Lower leg skin (tissue), 3 donors: ENCODE results near the gene WDR87.

Source experiments
- POLR2A ChIP-seq, 2 donors: fragments of 450-650 bp; IDR thresholded peaks; one replicate each; pipeline ENCODE4 v1.6.1; 2016 to 2017; ENCODE audit warnings: antibody characterized with exemption in 2 of 2, mild to moderate bottlenecking in 1 of 2, moderate library complexity in 1 of 2
- TF ChIP-seq, protein P1 (sequence below), 3 donors: fragments of 450-650 bp; IDR thresholded peaks; one replicate each; pipeline ENCODE4 v1.5.1; 2016; ENCODE audit warnings: antibody characterized with exemption in 3 of 3, mild to moderate bottlenecking in 3 of 3, moderate library complexity in 2 of 3

DNA sequence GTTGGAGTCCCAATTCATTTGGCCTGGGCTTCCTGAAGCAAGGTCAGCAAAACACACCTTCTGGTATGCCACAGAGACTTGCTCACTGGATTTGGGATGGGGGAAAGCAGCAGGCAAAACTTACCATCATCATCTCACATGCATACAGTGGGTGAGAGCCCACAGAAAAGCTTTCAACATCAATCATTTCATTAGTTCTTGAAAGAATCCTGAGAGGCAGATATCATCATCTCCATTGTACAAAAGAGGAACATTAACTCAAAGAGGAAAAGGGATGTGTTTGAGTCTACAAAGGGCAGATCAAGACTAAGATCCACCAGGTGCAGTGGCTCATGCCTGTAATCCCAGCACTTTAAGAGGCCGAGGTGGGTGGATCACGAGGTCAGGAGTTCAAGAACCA, 6.4 kb downstream of the WDR87 start:
- TF ChIP-seq, protein P1, sequence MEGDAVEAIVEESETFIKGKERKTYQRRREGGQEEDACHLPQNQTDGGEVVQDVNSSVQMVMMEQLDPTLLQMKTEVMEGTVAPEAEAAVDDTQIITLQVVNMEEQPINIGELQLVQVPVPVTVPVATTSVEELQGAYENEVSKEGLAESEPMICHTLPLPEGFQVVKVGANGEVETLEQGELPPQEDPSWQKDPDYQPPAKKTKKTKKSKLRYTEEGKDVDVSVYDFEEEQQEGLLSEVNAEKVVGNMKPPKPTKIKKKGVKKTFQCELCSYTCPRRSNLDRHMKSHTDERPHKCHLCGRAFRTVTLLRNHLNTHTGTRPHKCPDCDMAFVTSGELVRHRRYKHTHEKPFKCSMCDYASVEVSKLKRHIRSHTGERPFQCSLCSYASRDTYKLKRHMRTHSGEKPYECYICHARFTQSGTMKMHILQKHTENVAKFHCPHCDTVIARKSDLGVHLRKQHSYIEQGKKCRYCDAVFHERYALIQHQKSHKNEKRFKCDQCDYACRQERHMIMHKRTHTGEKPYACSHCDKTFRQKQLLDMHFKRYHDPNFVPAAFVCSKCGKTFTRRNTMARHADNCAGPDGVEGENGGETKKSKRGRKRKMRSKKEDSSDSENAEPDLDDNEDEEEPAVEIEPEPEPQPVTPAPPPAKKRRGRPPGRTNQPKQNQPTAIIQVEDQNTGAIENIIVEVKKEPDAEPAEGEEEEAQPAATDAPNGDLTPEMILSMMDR (IDR thresholded peaks at IDR 0.05), result no peak
- TF ChIP-seq POLR2A (IDR thresholded peaks at IDR 0.05), result no peak
